Breast epithelium (tissue), 4 donors: ENCODE measurements around the gene VPS26C. TPM values are rescaled to one million over a fixed set of nuclear protein-coding genes. Genes with fewer than 3 reads are reported as not detected.

Experiments
- DNase-seq, 2 donors: peaks; one replicate each; pipeline ENCODE4 v3.0.0-alpha.2; 2019; ENCODE audit warnings: low spot score in 2 of 2
- H3K27ac ChIP-seq, 2 donors: fragments of 200-600 bp; sonication (generic) in 1 of 2; one replicate each; pipeline ENCODE4 v1.5.1; 2016 to 2019; ENCODE audit warnings: mild to moderate bottlenecking in 1 of 2
- H3K27me3 ChIP-seq, 2 donors: fragments of 200-600 bp; sonication (generic) in 1 of 2; one replicate each; pipeline versions ENCODE4 v1.5.1 to v1.6.0; 2017 to 2019; ENCODE audit warnings: control low read depth in 1 of 2, mild to moderate bottlenecking in 1 of 2
- H3K36me3 ChIP-seq: fragments of 200-600 bp; one replicate; pipeline ENCODE4 v1.5.1; 2019
- H3K4me1 ChIP-seq, 2 donors: fragments of 200-600 bp; sonication (generic); one replicate each; pipeline ENCODE4 v1.5.1; 2016 to 2019; ENCODE audit warnings: control low read depth in 1 of 2
- H3K4me3 ChIP-seq, 3 donors: fragments of 200-600 bp; sonication (generic); 1 replicate in 2 of 3; 2 replicates in 1 of 3; pipeline ENCODE4 v1.5.1; 2016 to 2019; ENCODE audit warnings: mild to moderate bottlenecking in 3 of 3, moderate library complexity in 2 of 3
- H3K9me3 ChIP-seq, 2 donors: fragments of 200-600 bp; sonication (generic) in 1 of 2; one replicate each; pipeline ENCODE4 v1.5.1; 2016 to 2019; ENCODE audit warnings: control low read depth in 1 of 2
- POLR2A ChIP-seq: fragments of 450-650 bp; IDR thresholded peaks from one replicate; pipeline ENCODE4 v1.6.1; 2016; ENCODE audit warnings: antibody characterized with exemption, mild to moderate bottlenecking, moderate library complexity
- POLR2AphosphoS5 ChIP-seq, 3 donors: sonication (generic); formaldehyde crosslinking; IDR thresholded peaks; one replicate each; pipeline ENCODE4 v1.6.1; 2017; ENCODE audit warnings: antibody characterized with exemption in 3 of 3
- intact Hi-C: fragments of 100-400 bp; cut with DNase I; formaldehyde crosslinking; loops from one replicate; pipeline ENCODE4 v1.15.1; 2023; ENCODE audit warnings: low total_unique reads
- total RNA-seq, 3 donors: library from RNA; depleted of rRNA; stranded (reverse); fragments of >200 nt; gene quantifications; one replicate each; pipeline ENCODE4 v1.1.0, GENCODE V29; 2016
- TF ChIP-seq, protein P1 (sequence below), 3 donors: fragments of 450-650 bp; IDR thresholded peaks; one replicate each; pipeline ENCODE4 v1.5.1; 2016 to 2017; ENCODE audit warnings: antibody characterized with exemption in 3 of 3, mild to moderate bottlenecking in 3 of 3, moderate library complexity in 3 of 3

The VPS26C gene
- total RNA-seq, 3 donors from 2014 or later, result 43.9 to 84.5 (median 60.6) TPM

DNA sequence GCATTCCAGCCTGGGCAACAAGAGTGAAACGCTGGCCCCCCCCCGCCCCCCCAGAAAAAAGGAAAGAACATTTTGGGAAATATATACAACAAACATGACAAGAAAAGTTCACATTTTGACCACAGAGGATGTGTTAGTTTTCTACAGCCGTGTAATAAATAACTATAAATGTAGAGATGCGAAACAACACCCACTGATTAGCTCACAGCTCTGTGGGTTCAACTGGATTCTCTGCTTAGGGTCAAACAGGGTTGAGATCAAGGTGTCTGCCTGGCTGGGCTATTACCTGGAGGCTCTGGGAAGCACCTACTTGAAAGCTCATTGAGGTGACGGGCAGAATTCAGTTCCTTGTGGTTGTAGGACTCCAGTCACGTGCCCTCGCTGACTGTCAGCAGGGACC lies 11.1 kb upstream of the VPS26C start:
- DNase-seq, result no peak
- TF ChIP-seq POLR2A (no peak), POLR2AphosphoS5 (IDR thresholded peaks at IDR 0.05) (no peak)
- TF ChIP-seq, protein P1, sequence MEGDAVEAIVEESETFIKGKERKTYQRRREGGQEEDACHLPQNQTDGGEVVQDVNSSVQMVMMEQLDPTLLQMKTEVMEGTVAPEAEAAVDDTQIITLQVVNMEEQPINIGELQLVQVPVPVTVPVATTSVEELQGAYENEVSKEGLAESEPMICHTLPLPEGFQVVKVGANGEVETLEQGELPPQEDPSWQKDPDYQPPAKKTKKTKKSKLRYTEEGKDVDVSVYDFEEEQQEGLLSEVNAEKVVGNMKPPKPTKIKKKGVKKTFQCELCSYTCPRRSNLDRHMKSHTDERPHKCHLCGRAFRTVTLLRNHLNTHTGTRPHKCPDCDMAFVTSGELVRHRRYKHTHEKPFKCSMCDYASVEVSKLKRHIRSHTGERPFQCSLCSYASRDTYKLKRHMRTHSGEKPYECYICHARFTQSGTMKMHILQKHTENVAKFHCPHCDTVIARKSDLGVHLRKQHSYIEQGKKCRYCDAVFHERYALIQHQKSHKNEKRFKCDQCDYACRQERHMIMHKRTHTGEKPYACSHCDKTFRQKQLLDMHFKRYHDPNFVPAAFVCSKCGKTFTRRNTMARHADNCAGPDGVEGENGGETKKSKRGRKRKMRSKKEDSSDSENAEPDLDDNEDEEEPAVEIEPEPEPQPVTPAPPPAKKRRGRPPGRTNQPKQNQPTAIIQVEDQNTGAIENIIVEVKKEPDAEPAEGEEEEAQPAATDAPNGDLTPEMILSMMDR (IDR thresholded peaks at IDR 0.05), result no peak
- intact Hi-C loops, result no loop called here
- Histone ChIP-seq H3K27ac (no peak overlapping the region), H3K36me3 (no peaks in the 10 kb centered on the region), H3K4me1 (no peaks in the 10 kb centered on the region), H3K9me3 (no peaks in the 10 kb centered on the region), H3K4me3 (no peak overlapping the region), H3K27me3 (no peaks in the 10 kb centered on the region)

DNA sequence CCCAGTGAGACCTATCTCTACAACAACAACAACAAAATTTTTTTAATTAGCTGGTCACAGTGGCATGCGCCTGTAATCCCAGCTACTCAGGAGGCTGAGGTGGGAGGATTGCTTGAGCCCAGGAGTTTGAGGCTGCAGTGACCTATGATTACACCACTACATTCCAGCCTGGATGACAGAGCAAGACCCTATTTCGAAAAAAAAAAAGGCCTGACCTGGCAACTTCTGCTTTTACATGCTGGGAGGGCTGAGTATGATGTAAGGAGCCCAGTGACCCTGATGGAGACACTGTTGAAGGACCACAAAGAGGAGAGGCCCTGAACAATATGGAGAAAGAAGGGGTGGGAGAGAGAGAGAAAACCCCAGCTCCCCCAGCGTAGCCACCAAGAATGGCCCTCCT lies 9.2 kb upstream of the VPS26C start:
- intact Hi-C loops, result no loop called here
- H3K4me1 ChIP-seq, result no peaks in the 10 kb centered on the region
- no peaks in the 10 kb centered on the region for H3K9me3 ChIP-seq
- no peak overlapping the region for H3K4me3 ChIP-seq
- H3K27ac ChIP-seq, result no peak overlapping the region
- TF ChIP-seq POLR2A (no peak), POLR2AphosphoS5 (IDR thresholded peaks at IDR 0.05) (no peak)
- TF ChIP-seq, protein P1 (IDR thresholded peaks at IDR 0.05), result no peak
- no peak for DNase-seq
- H3K27me3 ChIP-seq, result no peaks in the 10 kb centered on the region
- no peaks in the 10 kb centered on the region for H3K36me3 ChIP-seq

DNA sequence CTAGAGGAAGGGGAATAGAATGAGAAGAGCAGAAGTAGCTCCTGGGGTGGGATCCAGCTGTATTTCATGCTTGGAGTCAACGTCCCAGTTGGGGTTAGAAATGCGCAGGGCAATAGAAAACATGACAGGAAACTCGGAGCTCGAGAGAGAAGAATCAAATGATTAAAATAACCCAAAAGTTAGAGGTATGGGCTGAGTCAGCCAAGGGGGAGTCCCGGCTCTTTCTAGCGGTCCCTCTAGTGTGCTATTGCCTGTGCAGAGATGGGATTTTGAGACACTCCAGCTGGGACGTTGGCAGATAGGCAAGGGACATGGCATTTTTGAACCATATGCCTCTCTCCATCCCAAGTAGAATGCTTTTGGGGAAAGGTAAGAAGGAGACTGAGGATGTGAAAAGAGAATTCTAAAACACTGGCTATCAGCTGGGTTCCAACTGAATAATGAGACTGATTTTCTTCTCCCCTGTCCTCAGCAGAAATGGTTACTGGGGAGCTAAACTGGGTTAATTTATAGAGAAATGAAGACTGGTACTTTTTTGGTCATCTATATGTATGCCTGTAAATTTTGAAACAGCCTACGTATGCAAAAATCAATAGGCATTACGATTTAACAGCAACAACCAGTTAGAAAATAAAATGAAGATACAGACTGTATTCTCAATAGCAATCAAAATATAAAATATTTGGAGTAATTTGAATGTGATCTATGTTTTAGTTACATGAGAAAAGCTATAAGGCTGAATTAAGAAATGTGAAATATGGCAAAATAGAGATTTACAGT lies 7.0 kb upstream of the VPS26C start:
- no peak overlapping the region for H3K27ac ChIP-seq
- no peaks in the 10 kb centered on the region for H3K9me3 ChIP-seq
- H3K36me3 ChIP-seq, result no peaks in the 10 kb centered on the region
- TF ChIP-seq POLR2AphosphoS5 (IDR thresholded peaks at IDR 0.05) (no peak), POLR2A (no peak)
- TF ChIP-seq, protein P1 (IDR thresholded peaks at IDR 0.05), result no peak
- intact Hi-C loops, result no loop called here
- no peak for DNase-seq
- no peaks in the 10 kb centered on the region for H3K27me3 ChIP-seq
- H3K4me1 ChIP-seq, result no peaks in the 10 kb centered on the region
- no peak overlapping the region for H3K4me3 ChIP-seq

DNA sequence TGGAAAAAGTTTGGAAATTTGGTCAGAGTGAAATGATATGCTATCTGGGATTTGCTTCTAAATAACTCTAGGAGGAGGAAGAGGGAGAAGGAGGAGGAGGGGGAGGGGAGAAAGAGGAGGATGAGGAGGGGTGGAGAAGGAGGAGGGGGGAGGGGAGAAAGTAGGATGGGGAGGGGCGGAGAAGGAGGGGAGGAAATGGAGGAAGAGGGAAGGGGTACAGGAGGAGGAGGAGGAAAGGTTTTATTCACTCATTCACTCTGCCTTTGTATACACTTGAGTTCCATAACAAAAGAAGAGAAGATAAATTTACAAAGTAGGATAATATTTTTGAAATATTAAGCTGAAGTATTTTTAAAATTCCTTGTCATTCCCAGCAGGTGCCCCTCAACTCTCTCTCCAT lies 6.3 kb upstream of the VPS26C start:
- Histone ChIP-seq H3K27ac (no peak overlapping the region), H3K4me1 (no peaks in the 10 kb centered on the region), H3K27me3 (no peaks in the 10 kb centered on the region), H3K4me3 (no peak overlapping the region), H3K9me3 (no peaks in the 10 kb centered on the region), H3K36me3 (no peaks in the 10 kb centered on the region)
- TF ChIP-seq POLR2A (no peak), POLR2AphosphoS5 (IDR thresholded peaks at IDR 0.05) (no peak)
- DNase-seq, result no peak
- intact Hi-C loops, result no loop called here

DNA sequence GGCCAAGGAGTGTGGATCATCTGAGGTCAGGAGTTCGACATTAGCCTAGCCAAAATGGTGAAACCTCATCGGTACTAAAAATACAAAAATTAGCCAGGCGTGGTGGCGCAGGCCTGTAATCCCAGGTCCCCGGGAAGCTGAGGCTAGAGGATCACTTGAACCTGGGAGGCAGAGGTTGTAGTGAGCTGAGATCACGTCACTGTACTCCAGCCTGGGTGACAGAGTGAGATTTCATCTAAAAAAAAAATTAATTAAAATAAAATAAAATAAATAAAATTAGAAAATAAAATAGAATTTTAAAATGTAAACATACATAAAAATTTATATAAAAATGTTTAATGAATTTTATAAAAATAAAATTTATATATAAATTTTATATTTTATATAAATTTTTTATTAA lies 5.8 kb upstream of the VPS26C start:
- intact Hi-C loops, result no loop called here
- DNase-seq, result no peak
- Histone ChIP-seq H3K36me3 (no peaks in the 10 kb centered on the region), H3K27me3 (no peaks in the 10 kb centered on the region), H3K27ac (no peak overlapping the region), H3K4me3 (no peak overlapping the region), H3K9me3 (no peaks in the 10 kb centered on the region), H3K4me1 (no peaks in the 10 kb centered on the region)
- no peak for TF ChIP-seq POLR2A
- no peak for TF ChIP-seq POLR2AphosphoS5 (IDR thresholded peaks at IDR 0.05)
- TF ChIP-seq, protein P1 (IDR thresholded peaks at IDR 0.05), result no peak
